ENCODE data around the gene NPAS3.

The NPAS3 gene

GRCh38 chr14:33584697-33585096 lies 646.0 kb downstream of the NPAS3 start:
- no peak for DNase-seq (ENCODE audit: extremely low read depth, low read depth)
- no peak overlapping the region for H3K4me3 ChIP-seq (replicated peaks; ENCODE audit: low read depth, low read length)
- no peak for TF ChIP-seq CTCF (IDR thresholded peaks at IDR 0.05; ENCODE audit: low read depth, low read length, missing control alignments)

- no peak for DNase-seq (ENCODE audit: extremely low read depth, low read depth)
- no peak for TF ChIP-seq CTCF (IDR thresholded peaks at IDR 0.05; ENCODE audit: low read depth, low read length, missing control alignments)
- no peak overlapping the region for H3K4me3 ChIP-seq (replicated peaks; ENCODE audit: low read depth, low read length)
These were observed 648.1 kb downstream of the NPAS3 start for GRCh38 chr14:33586806-33587205.

- DNase-seq (ENCODE audit: extremely low read depth, low read depth) = peak; percentile 72
- no peak for TF ChIP-seq CTCF (IDR thresholded peaks at IDR 0.05; ENCODE audit: low read depth, low read length, missing control alignments)
- H3K4me3 ChIP-seq (replicated peaks; ENCODE audit: low read depth, low read length) = no peak overlapping the region
These were observed 649.1 kb downstream of the NPAS3 start for GRCh38 chr14:33587791-33588190.

- TF ChIP-seq CTCF (IDR thresholded peaks at IDR 0.05; ENCODE audit: low read depth, low read length, missing control alignments) = no peak
- H3K4me3 ChIP-seq (replicated peaks; ENCODE audit: low read depth, low read length) = no peak overlapping the region
- no peak for DNase-seq (ENCODE audit: extremely low read depth, low read depth)
These were observed 650.1 kb downstream of the NPAS3 start for GRCh38 chr14:33588771-33589170.

GRCh38 chr14:33589334-33589733 lies 650.7 kb downstream of the NPAS3 start:
- no peak for DNase-seq (ENCODE audit: extremely low read depth, low read depth)
- no peak overlapping the region for H3K4me3 ChIP-seq (replicated peaks; ENCODE audit: low read depth, low read length)
- no peak for TF ChIP-seq CTCF (IDR thresholded peaks at IDR 0.05; ENCODE audit: low read depth, low read length, missing control alignments)

GRCh38 chr14:33590891-33591630 lies 652.4 kb downstream of the NPAS3 start:
- H3K4me3 ChIP-seq (replicated peaks; ENCODE audit: low read depth, low read length) = no peak overlapping the region
- DNase-seq (ENCODE audit: extremely low read depth, low read depth) = no peak
- TF ChIP-seq CTCF (IDR thresholded peaks at IDR 0.05; ENCODE audit: low read depth, low read length, missing control alignments) = no peak

GRCh38 chr14:33592297-33592696 lies 653.6 kb downstream of the NPAS3 start:
- no peak for TF ChIP-seq CTCF (IDR thresholded peaks at IDR 0.05; ENCODE audit: low read depth, low read length, missing control alignments)
- no peak for DNase-seq (ENCODE audit: extremely low read depth, low read depth)

More at GRCh38 chr14:33592297-33592696, 653.6 kb downstream of the NPAS3 start:
- H3K4me3 ChIP-seq (replicated peaks; ENCODE audit: low read depth, low read length) = no peak overlapping the region
